Upper lobe of right lung (tissue), 1 donor: ENCODE data around the gene EIF4EBP2. TPM values are rescaled to one million over a fixed set of nuclear protein-coding genes. Genes with fewer than 3 reads are reported as not detected.

Source experiments
- ATAC-seq: fragments of 200-7000 bp; cut with Tn5 transposase; one replicate; pipeline ENCODE4 v1.9.1; 2020; ENCODE audit warnings: mild to moderate bottlenecking, moderate library complexity
- DNase-seq: peaks from one replicate; pipeline ENCODE4 v3.0.0-alpha.2; 2020
- H3K27ac ChIP-seq: fragments of 200-600 bp; one replicate; pipeline ENCODE4 v1.8.0; 2022
- H3K27me3 ChIP-seq: fragments of 200-600 bp; one replicate; pipeline ENCODE4 v1.8.0; 2022; ENCODE audit warnings: mild to moderate bottlenecking
- H3K36me3 ChIP-seq: fragments of 200-600 bp; one replicate; pipeline ENCODE4 v1.8.0; 2022
- H3K4me1 ChIP-seq: fragments of 200-600 bp; one replicate; pipeline ENCODE4 v1.8.0; 2022
- H3K4me3 ChIP-seq: fragments of 200-600 bp; one replicate; pipeline ENCODE4 v1.8.0; 2022; ENCODE audit warnings: mild to moderate bottlenecking
- H3K9me3 ChIP-seq: fragments of 200-600 bp; one replicate; pipeline ENCODE4 v1.8.0; 2022
- CTCF ChIP-seq: fragments of 200-600 bp; IDR thresholded peaks from one replicate; pipeline ENCODE4 v1.8.0; 2022; ENCODE audit warnings: antibody characterized with exemption
- intact Hi-C: fragments of 100-400 bp; cut with DNase I; formaldehyde crosslinking; loops from one replicate; pipeline ENCODE4 v1.11.0; 2022
- total RNA-seq: library from RNA; stranded (reverse); fragmentation: NEBNext Ultra II Directional; extraction: Animal tissue kit (Norgen Biotek cat#: 25700); gene quantifications from one replicate; pipeline ENCODE4 v1.2.1, GENCODE V29; 2021
- donor health status: DM: no; HTN: yes; CAD: no; lungs with severe emphysema.

The EIF4EBP2 gene
- total RNA-seq, 1 donor from 2014 or later, result 79.3 TPM

- Histone ChIP-seq H3K36me3 (no peaks in the 10 kb centered on the region), H3K4me3 (no peak overlapping the region), H3K9me3 (no peaks in the 10 kb centered on the region), H3K27ac (no peak overlapping the region), H3K4me1 (peaks cover 9% of the 10 kb centered on the region), H3K27me3 (no peaks in the 10 kb centered on the region)
- TF ChIP-seq CTCF, result no peak
- DNase-seq (no peak), ATAC-seq (no peak)
- intact Hi-C loops, result no loop called here
These were observed 69.0 kb downstream of the EIF4EBP2 start for GRCh38 chr10:70472799-70473454.

GRCh38 chr10:70474780-70475179 lies 70.8 kb downstream of the EIF4EBP2 start:
- intact Hi-C loops, result no loop called here
- Histone ChIP-seq H3K4me1 (peaks cover 11% of the 10 kb centered on the region), H3K27ac (no peak overlapping the region), H3K9me3 (no peaks in the 10 kb centered on the region), H3K27me3 (no peaks in the 10 kb centered on the region), H3K36me3 (no peaks in the 10 kb centered on the region), H3K4me3 (no peak overlapping the region)
- ATAC-seq, result no peak
- TF ChIP-seq CTCF, result no peak
- no peak for DNase-seq

GRCh38 chr10:70475661-70476060 lies 71.7 kb downstream of the EIF4EBP2 start:
- no peak for TF ChIP-seq CTCF
- H3K36me3 ChIP-seq, result no peaks in the 10 kb centered on the region
- no peaks in the 10 kb centered on the region for H3K9me3 ChIP-seq
- no peak overlapping the region for H3K4me3 ChIP-seq
- DNase-seq, result no peak
- intact Hi-C loops, result no loop called here
- no peak for ATAC-seq
- no peaks in the 10 kb centered on the region for H3K27me3 ChIP-seq
- H3K4me1 ChIP-seq, result peaks cover 18% of the 10 kb centered on the region
- no peak overlapping the region for H3K27ac ChIP-seq

GRCh38 chr10:70476249-70477035 lies 72.5 kb downstream of the EIF4EBP2 start:
- no peak for TF ChIP-seq CTCF
- no peaks in the 10 kb centered on the region for H3K27me3 ChIP-seq

DNA sequence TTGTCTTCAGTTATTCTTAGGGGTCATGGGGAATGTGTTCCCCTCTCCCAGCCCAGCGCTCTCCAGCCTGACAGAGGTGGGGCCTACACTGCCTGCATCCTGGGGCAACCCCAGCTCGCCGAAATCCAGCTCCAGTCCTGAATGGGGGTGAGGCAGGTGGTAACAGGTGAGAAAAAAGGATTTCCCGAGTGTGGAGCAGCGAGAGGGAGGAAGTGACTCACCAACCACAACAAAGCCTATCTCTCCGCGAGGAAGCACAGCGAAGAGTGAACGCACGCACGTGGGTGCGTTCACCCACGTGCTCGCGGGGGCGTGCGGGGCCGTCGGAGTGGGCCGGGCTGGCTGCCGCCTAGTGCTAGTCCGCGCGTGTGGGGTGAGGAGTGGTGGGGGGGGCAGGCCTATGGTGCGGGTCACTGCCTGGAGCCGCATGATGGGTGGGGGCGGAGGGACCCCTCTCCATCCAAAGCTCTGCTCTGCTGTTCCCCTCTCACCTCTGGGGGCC lies 73.8 kb downstream of the EIF4EBP2 start:
- DNase-seq (no peak), ATAC-seq (peak; percentile 32)
- intact Hi-C loops, result no loop called here
- Histone ChIP-seq H3K36me3 (no peaks in the 10 kb centered on the region), H3K27ac (peak overlapping the region; percentile 44), H3K4me3 (peak overlapping the region; percentile 56), H3K27me3 (no peaks in the 10 kb centered on the region), H3K4me1 (peaks cover 37% of the 10 kb centered on the region), H3K9me3 (no peaks in the 10 kb centered on the region)
- TF ChIP-seq CTCF, result no peak

More at GRCh38 chr10:70476249-70477035, 72.5 kb downstream of the EIF4EBP2 start:
- Histone ChIP-seq H3K9me3 (no peaks in the 10 kb centered on the region), H3K4me1 (peaks cover 24% of the 10 kb centered on the region), H3K4me3 (no peak overlapping the region), H3K27ac (no peak overlapping the region), H3K36me3 (no peaks in the 10 kb centered on the region)
- intact Hi-C loops, result no loop called here
- no peak for ATAC-seq
- no peak for DNase-seq

Other genes with a start within 250 kb of the EIF4EBP2 start
- gene SAR1A, start 233.6 kb upstream of the EIF4EBP2 start, total RNA-seq, result 150 TPM
- 175 TPM for gene PPA1, start 170.7 kb upstream of the EIF4EBP2 start, total RNA-seq
- gene NPFFR1, start 120.1 kb upstream of the EIF4EBP2 start, total RNA-seq, result 1.1 TPM
- 10.9 TPM for gene LRRC20, start 21.5 kb upstream of the EIF4EBP2 start, total RNA-seq
- not detected for gene NODAL, start 37.5 kb downstream of the EIF4EBP2 start, total RNA-seq
- gene PALD1, start 74.6 kb downstream of the EIF4EBP2 start, total RNA-seq, result 27.0 TPM
- 32.3 TPM for gene PRF1, start 198.6 kb downstream of the EIF4EBP2 start, total RNA-seq